Activated CD4-positive, alpha-beta T cell treated with anti-CD3 and anti-CD28 coated beads, Interleukin-2, amount 50 U/mL, for 4 hours (primary cell): ENCODE results near the gene BACH2.
"Not testable (repeated sequence)": the region's sequence is repeated elsewhere in the genome, so short reads cannot be mapped to it uniquely, and the experiment has no call there.

Source experiments
- DNase-seq, 2 experiments: peaks; one replicate each; pipeline ENCODE4 v3.0.0-alpha.2; 2020

Gene BACH2

GRCh38 chr6:89927791-89928550, 368.7 kb downstream of the BACH2 start:
- DNase-seq, result no peak

DNA sequence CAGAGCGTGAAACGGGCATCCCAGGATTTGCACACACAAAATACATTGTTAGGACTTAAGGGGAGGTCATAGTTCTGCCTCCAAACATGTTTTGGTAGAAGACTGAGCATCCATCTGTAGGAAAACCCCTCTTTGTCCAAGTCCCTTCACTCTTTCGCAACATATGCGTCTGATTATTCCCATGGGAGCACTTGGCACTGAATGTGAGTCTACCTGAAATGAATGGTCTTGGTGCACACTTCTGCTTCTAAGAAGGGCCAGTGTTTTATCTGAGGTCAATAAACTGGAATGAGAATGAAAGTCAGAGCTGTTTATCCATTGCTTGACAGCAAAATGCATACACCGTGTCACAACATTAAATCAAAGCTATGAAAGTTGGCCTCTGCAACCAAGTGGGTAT, 369.4 kb downstream of the BACH2 start:
- no peak for DNase-seq

DNA sequence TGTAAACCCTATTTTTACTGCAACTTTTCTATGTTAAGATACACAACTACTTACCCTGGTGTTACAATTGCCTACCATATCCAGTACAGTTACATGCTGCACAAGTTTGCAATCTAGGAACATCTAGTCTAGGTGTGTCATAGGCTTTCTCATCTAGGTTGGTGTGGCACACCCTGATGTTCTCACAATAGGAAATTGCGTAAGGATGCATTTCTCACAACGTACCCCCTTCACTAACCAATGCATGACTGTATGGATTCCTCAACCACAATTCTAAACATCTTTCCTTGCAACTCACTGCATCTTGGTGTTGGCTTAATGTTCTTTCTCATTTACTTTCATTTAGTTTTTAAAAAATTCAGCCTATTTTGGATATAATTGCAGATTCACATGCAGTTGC, 370.8 kb downstream of the BACH2 start:
- DNase-seq, result no peak

GRCh38 chr6:89924231-89924630, 372.4 kb downstream of the BACH2 start:
- DNase-seq, result no peak

DNA sequence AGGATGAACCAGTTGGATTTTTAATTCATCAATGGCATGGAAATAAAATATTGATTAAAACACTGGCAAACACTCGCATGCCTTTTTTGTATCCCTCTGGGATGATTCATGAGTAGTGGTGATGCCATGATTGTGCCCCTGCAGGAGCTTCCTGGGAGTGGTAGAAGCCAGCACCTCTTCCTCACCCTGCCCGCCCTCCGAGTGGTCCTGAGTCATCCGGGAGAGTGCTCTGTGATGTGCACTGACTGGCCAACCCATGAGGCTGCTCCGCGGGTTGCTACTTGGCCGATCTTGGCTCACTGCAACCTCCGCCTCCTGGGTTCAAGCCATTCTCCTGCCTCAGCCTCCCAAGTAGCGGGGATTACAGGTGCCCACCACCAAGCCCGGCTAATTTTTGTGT, 375.0 kb downstream of the BACH2 start:
- DNase-seq, result no peak

GRCh38 chr6:89921197-89921596, 375.4 kb downstream of the BACH2 start:
- no peak for DNase-seq

DNA sequence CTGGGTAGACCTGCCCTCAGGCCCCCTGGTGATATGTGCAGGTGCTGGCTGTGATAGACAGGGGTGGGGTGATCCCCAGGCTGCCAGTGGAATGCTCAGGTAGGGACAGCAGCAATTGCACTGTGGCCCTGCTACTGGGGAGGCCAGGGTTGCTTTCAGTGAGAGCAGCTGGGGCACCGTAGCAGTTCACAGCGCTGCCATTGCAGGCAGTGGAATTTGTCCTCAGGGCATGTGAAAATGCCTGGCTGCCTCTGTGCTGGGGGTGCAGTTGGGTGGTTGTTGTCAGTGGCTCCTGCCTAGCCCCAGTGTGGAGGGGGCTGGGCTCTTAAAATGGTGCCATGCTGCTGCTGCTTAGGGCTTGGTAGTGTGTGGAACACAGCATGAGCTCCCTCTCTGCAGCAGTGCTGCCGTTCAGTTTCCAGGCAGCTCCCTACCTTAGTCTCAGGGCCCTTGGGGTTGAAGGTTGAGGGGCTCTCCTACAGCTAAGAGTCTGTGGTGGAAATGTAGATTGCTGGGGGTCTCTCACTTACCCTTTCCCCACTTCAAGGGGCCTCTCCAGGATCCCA, 378.8 kb downstream of the BACH2 start:
- no peak for DNase-seq

- DNase-seq, result no peak
These were observed 379.4 kb downstream of the BACH2 start for GRCh38 chr6:89917216-89917615.

DNA sequence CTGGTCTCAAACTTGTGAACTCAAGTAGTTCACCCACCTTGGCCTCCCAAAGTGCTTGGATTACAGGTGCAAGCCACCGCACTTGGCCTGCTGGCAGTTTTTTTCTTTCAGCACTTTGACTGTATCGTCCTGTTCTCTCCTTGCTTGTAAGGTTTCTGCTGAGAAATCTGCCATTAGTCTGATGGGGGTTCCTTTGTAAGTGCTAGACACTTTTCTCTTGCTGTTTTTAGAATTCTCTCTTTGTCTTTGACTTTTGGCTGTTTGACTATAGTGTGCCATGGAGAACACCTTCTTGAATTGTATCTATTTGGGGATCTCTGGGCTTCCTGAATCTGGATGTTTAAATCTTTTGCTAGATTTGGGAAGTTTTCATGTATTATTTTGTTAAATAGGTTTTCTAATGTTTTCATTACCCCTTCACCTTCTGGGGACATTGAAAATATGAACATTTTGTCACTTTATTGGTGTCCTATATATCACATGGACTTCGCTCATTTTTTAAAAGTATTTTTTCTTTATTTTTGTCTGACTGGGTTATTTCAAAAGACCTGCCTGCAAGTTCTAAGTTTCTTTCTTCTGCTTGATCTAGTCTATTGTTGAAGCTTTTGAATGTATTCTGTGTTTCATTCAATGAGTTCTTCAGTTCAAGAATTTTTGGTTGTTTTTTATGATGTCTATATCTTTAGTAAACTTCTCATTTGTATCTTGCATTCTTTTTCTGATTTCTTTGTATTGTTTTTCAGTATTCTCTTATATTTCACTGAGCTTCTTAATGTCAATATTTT, 380.3 kb downstream of the BACH2 start:
- DNase-seq, result no peak

DNA sequence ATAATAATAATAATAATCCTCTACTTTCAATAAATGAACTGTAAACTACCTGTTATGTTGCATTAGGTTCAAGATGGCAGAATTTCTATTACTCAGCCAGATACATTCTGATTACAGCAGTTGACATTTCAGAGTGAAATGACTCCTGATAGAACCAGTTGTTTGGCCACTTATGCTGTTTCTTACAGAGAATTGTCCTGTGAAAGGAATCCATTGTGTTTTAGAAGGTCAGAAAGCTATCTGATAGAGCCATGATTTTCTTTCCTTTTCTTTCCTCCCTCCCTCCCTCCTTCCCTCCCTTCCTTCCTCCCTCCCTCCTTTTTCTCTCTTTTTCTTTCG, 385.8 kb downstream of the BACH2 start:
- DNase-seq, result no peak

- DNase-seq, result not testable (repeated sequence)
These were observed 386.4 kb downstream of the BACH2 start for GRCh38 chr6:89910001-89910901.

DNA sequence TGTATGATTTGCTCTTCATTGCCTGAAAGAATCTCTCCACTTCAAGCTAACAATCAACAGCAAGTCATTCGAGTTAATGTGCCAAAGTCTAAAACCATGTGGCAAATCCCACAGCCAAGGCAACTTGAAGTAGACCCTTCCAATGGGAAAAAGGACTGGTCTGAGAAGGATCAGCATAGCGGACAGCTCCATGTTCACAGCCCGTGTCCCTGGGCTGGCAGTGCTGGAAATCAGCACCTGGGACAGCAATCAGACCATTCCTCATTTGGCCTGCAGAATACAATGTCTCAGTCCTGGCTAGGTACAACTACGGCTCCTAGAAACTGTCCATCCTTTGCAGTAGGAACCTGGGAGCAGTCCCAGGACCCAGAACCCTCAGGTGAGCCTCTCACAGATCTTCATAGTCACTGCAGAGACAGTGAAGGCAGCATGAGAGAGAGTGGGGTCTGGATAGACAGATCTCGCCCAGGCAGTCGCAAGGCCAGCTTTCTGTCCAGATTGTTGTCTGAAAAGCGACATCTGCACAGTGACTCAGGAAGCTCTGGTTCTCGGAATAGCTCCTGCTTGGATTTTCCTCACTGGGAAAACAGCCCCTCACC, 401.3 kb downstream of the BACH2 start:
- DNase-seq, result no peak

- no peak for DNase-seq
These were observed 402.5 kb downstream of the BACH2 start, which contains the start of gene GJA10 for GRCh38 chr6:89894169-89894568. GJA10 (plus strand) TSS chr6:89894469; CDS start chr6:89894469, 0 bp downstream.

- DNase-seq, result not testable (repeated sequence)
These were observed 404.1 kb downstream of the BACH2 start for GRCh38 chr6:89892577-89892976.

DNA sequence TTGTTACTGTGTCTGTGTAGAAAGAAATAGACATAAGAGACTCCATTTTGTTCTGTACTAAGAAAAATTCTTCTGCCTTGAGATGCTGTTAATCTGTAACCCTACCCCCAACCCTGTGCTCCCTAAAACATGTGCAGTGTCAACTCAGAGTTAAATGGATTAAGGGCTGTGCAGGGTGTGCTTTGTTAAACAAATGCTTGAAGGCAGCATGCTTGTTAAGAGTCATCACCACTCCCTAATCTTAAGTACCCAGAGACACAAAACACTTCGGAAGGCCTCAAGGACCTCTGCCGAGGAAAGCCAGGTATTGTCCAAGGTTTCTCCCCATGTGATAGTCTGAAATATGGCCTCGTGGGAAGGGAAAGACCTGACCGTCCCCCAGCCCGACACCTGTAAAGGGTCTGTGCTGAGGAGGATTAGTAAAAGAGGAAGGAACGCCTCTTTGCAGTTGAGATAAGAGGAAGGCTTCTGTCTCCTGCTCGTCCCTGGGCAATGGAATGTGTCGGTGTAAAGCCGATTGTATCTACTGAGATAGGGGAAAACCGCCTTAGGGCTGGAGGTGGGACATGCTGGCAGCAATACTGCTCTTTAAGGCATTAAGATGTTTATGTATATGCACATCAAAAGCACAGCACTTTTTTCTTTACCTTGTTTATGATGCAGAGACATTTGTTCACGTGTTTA, 405.7 kb downstream of the BACH2 start:
- not testable (repeated sequence) for DNase-seq

GRCh38 chr6:89888871-89889270, 407.8 kb downstream of the BACH2 start:
- no peak for DNase-seq

- no peak for DNase-seq
These were observed 408.5 kb downstream of the BACH2 start for GRCh38 chr6:89888138-89888514.

GRCh38 chr6:89887452-89888137, 409.0 kb downstream of the BACH2 start:
- no peak for DNase-seq

DNA sequence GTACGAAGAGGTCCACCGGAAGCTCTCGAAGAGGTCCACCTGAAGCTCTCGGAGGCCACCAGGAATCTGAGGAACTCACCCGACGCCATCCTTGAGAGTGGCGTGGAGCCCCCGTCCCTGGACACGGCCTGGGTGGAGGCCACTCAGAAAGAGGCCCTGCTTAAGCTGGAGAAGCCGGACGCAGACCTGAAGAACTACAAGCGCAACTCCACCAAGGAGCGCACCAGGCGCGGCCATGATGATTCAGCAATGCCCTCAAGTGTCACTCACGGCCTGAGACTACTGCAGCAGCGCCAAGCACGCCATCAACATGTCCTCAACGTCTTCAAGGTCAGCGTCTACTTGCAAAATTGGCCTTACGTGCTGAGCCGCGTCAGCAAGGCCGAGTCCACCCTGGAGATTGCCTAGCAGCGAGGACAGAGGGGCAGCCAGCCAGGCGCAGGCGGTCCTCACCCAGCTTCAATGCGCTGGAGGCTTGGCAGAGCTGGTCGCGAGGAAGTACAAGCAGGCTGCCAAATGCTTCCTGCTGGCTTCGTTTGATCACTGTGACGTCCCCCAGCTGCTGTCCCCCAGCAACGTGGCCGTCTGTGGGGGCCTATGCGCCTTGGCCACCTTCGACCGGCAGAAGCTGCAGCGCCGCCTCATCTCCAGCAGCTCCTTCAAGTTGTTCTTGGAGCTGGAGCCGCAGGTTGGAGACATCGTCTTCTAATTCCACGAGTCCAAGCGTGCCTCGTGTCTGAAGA, 410.1 kb downstream of the BACH2 start:
- no peak for DNase-seq
